ENCODE data around the gene LAPTM5.

Gene LAPTM5

DNA sequence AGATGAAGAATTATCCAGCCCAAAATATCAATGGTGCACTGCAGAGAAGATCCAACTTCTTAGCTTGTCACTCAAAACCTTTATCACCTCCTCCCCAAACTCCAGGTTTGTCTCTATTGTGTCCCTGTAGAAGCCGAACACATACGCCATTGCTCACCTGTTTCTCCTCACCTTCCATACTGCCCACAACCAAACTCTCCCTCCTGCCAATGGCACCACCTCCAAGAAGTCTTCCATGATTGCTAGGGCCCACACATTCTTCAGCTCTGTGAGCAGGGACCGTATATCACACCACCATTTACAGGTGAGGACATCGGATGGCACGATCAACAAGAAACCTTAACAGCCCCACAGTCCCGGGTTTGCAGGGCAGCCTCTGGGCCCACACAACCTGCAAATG is 2.2 kb downstream of the LAPTM5 start:
- no peak for ATAC-seq

DNA sequence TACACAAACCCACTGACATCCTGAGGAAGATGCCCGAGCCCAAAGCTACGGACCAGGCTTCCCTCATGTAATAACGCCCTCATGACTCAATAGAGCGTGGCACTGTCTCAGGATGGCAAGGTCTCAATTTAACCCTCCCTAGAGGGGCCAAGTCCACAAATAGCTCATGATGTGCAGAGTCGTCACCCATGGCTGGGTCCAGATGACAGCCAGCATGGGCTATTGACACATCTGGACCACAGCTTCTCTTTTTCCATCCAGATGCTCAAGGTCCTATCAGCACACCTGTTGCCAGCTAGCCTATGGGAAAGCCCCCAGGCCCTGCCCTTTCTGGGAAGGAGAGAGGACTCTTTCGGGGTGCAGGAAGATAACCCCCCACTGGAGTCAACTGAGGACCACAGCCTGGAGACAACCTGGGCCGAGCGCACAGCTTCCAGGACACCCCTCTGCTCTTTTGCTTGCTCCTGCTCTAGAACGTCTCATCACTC is 2.8 kb downstream of the LAPTM5 start:
- peak; percentile 57 to 64 for ATAC-seq

GRCh38 chr1:30753660-30754123 is 3.9 kb downstream of the LAPTM5 start:
- ATAC-seq, result no peak

- ATAC-seq, result no peak
These were observed 4.5 kb downstream of the LAPTM5 start for GRCh38 chr1:30753118-30753517.

- ATAC-seq, result no peak
These were observed 5.0 kb downstream of the LAPTM5 start for GRCh38 chr1:30752651-30752908.

- ATAC-seq, result no peak
These were observed 5.5 kb downstream of the LAPTM5 start for GRCh38 chr1:30751830-30752650.

DNA sequence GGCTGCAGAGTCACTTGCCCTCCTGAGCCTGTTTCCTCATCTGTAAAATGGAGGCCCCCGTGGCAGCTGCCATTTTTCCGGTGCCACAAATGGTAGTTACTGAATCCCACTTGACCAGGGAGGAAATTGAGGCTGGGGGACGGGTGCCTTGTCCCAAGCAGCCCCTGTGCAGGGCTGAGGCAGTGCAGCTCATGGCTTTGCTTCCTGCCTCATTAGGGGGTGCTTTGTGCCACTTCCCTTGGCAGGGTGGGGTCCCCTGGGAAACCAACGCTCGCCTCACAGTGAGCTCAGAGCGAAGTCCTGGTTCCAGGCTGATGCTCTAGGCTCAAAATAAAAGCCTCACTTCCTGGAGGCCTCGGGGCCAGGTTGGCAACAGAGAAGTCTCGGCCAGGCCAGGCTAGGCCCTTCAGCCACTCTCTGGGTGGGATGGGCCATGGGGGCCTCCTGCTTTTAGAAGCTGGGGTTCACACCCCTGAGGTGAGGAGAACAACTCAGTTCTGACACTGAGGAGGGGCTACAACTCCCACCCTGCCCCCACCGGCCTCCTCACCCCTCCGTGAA is 6.8 kb downstream of the LAPTM5 start:
- no peak for ATAC-seq

DNA sequence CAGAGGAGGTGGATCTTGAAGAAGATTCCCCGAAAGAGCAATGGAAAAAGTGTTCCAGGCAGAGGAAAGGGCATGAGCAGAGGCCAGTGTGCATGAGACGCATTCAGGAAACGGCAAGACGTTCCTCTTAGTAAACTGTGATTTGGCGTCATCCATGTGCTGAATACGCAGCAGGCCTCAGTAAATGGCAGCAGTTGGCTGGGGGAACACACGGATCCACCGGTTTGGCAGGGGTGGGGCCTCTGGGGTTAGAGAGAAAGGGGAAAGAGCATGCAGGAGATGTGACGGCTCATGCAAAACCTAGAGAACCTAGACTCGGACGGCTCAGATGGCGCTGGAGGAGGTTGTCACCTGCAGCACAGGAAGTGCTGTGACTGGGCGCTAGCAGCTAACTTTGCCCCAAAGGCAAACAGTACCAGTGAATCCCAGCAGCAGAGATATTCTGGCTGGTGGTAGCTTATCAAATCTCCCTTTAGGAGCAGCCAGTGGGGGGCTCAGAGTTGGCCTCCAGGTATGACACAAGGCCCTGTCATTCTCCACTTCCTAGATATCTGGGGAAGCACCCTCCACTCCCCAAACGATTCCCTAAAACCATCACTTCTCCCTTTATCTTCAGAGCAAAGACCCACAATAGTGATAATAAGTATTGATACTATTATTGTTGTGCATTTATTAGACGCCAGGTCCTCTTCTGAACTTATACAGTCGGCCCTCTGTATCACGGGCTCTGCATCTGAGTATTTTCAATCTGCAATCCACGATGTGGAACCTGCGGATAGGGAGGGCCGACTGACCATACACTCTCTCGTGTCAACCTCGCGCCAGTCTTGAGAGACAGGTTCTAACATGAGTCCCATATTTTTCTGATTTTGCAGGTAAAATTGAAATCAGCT is 7.6 kb downstream of the LAPTM5 start:
- ATAC-seq, result peak; percentile 47 to 48

DNA sequence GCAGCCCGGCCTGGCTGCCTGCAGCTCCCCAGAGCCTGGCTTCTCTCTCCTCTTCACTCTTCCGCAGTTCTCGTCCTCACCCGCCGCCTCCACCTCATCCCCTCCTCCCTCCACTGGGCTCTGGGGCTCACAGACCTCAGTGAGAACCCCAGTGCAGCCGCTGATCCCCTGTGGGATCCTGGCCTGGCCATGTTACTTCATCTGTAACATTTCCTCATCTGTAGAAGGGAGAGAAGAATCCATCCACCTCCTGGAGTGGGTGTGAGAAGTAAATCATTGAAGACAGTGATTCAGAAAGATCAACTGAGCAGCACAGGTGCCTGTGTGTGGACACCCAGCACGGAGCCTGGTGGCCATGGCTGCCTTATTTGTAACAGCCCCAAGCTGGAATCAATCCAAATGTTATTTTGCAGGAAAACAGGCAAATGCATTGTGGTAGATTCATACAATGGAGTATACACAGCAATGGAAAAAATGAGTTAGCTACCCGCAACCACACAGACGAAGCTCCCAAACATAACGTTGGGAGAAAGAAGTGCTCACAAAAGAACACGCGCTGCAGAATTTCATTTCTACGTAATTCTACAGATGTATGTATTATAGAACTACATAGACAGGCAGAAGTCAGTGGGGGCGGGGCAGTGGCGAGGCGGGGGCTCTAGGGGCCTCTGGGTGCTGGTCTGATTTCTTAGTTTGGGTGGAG is 8.7 kb downstream of the LAPTM5 start:
- peak; percentile 15 to 20 for ATAC-seq

GRCh38 chr1:30748098-30748698 is 9.4 kb downstream of the LAPTM5 start:
- ATAC-seq, result no peak

GRCh38 chr1:30747033-30748008 is 10.3 kb downstream of the LAPTM5 start:
- ATAC-seq, result no peak

- ATAC-seq, result no peak
These were observed 11.2 kb downstream of the LAPTM5 start for GRCh38 chr1:30746212-30747032.

DNA sequence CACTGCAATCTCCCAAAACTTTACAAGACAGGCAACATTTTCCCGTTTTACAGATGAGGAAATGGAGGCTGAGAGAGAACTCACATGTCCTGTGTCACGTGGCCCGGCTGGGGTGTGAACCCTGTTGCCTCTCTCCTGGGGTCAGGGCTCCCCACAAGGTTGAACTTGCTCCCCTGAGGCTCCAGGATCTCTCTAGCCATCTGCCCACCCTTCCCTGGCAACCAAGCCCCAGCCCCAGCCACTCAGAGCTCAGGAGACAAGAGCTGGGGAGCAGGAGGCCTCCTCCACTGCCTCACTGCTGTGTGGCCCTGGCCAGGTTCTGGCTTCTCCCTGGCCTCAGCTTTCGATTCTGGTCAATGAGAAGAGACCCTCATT is 11.8 kb downstream of the LAPTM5 start:
- ATAC-seq, result no peak

- ATAC-seq, result no peak
These were observed 12.3 kb downstream of the LAPTM5 start for GRCh38 chr1:30745156-30745833.

- ATAC-seq, result peak; percentile 28 to 30
These were observed 13.4 kb downstream of the LAPTM5 start for GRCh38 chr1:30744060-30744756.

- ATAC-seq, result peak; percentile 83 to 87
These were observed 14.0 kb downstream of the LAPTM5 start for GRCh38 chr1:30743584-30744059.

DNA sequence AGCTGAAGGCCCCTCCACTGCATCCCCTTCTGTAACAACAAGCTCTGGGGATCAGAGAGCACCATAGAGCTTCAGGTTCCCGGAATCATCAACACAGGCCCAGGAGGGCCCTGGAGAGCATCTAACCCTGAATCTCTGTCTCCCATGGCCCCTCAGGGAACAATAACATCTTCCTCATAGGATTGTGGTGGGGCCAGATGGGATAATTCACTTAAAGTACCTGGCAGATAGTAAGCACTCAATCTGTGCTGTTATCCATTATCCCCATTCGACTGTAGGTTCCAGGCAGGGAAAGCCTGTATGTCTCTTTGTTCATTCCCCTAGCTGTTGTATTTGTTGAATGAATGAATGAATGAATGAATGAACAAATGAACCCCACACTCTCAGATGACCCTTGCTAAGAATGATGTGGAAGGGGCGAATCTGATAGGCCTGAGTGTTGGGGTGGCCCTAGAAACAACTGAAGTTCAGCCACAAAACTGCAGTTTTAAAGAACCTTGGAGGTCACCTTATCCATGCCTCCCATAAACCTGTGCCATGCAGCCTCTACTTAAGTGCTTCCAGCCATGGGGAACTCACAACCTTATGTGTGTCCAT is 14.5 kb downstream of the LAPTM5 start:
- no peak for ATAC-seq

DNA sequence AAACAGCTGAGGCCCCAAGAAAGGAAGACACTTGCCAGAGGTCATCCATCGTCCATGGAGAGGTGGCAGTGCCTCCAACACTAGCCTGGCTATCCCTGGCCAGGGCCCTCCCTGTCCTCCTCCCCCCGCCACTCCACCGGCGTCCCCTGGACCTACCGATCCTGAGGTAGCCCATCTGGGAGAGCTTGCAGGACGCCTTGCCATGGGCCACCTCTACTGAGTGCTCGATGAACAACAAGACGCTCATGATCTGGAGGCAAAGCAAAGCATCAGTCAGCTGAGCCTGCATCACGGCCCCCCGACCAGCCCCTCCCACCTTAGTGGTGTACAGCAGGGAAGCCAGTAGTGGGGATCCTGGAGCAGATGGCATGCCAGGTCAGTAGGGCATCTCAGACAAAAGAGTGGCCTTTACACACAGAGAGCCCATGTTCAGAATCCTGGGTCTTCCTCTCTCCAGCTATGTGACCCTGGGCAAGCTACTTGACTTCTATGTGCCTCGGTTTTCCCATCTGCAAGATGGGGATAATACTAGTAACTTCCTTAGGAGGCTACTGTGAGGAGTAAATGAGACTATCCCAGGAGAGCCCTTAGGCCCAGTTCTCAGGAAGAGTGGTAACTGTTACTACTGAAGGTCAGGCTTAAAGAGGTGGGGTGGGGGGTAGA is 15.1 kb downstream of the LAPTM5 start:
- no peak for ATAC-seq

All from activated CD4-positive, CD25-positive, alpha-beta regulatory T cell treated with anti-CD3 and anti-CD28 coated beads, Interleukin-2, amount 50 U/mL, for 24 hours (primary cell).